IPS DF 6.9 (cell line): ENCODE data around the gene ADGRG4.

Experiments used
- DNase-seq: peaks from one replicate; pipeline ENCODE4 v3.0.0-alpha.2; 2013; ENCODE audit warnings: low read depth, low spot score
- H3K27ac ChIP-seq: one replicate; pipeline ENCODE4 v1.5.1; 2013; ENCODE audit warnings: low read length, control low read depth
- H3K27me3 ChIP-seq: 2 replicates; pipeline ENCODE4 v1.6.1; 2013; ENCODE audit warnings: mild to moderate bottlenecking, low read length; ENCODE audit not compliant: control insufficient read depth, insufficient read depth
- H3K36me3 ChIP-seq: 2 replicates; pipeline ENCODE4 v1.6.1; 2013; ENCODE audit warnings: low read length; ENCODE audit not compliant: control insufficient read depth, insufficient read depth
- H3K4me1 ChIP-seq: 2 replicates; pipeline ENCODE4 v1.6.1; 2013; ENCODE audit warnings: low read length; ENCODE audit not compliant: control insufficient read depth, insufficient read depth
- H3K4me3 ChIP-seq: 2 replicates; pipeline ENCODE4 v1.5.1; 2013; ENCODE audit warnings: mild to moderate bottlenecking, low read length
- H3K9me3 ChIP-seq: 2 replicates; pipeline ENCODE4 v1.6.1; 2013; ENCODE audit warnings: low read length, inconsistent platforms; ENCODE audit not compliant: control insufficient read depth, insufficient read depth
- WGBS: extraction: QIAGEN DNeasy Blood & Tissue Kit; methylation state at CpG from one replicate; pipeline ENCODE4 v1.1.7; 2013; ENCODE audit warnings: mixed read lengths, missing lambda C conversion rate; ENCODE audit not compliant: insufficient read length, insufficient coverage; 5-methylcytosine and 5-hydroxymethylcytosine counted together

Gene ADGRG4

GRCh38 chrX:136325377-136325776, 24.6 kb downstream of the ADGRG4 start:
- Histone ChIP-seq H3K9me3 (no peaks in the 10 kb centered on the region), H3K27ac (no peak overlapping the region), H3K36me3 (no peaks in the 10 kb centered on the region), H3K4me3 (no peak overlapping the region), H3K4me1 (no peaks in the 10 kb centered on the region), H3K27me3 (no peaks in the 10 kb centered on the region)
- DNase-seq: no peak
- WGBS: no CpG with 5 or more reads among the region's 4 CpGs

GRCh38 chrX:136328933-136329332, 28.2 kb downstream of the ADGRG4 start:
- no peaks in the 10 kb centered on the region for H3K9me3 ChIP-seq
- no peak overlapping the region for H3K27ac ChIP-seq
- H3K36me3 ChIP-seq: no peaks in the 10 kb centered on the region
- WGBS: no CpG with 5 or more reads among the region's 2 CpGs
- no peaks in the 10 kb centered on the region for H3K27me3 ChIP-seq
- no peaks in the 10 kb centered on the region for H3K4me1 ChIP-seq
- H3K4me3 ChIP-seq: no peak overlapping the region
- DNase-seq: no peak

GRCh38 chrX:136336623-136337022, 35.9 kb downstream of the ADGRG4 start:
- WGBS: no CpG with 5 or more reads among the region's 1 CpG
- no peaks in the 10 kb centered on the region for H3K27me3 ChIP-seq
- H3K9me3 ChIP-seq: no peaks in the 10 kb centered on the region
- no peak for DNase-seq
- H3K4me3 ChIP-seq: no peak overlapping the region
- no peaks in the 10 kb centered on the region for H3K4me1 ChIP-seq
- no peaks in the 10 kb centered on the region for H3K36me3 ChIP-seq
- no peak overlapping the region for H3K27ac ChIP-seq

- no peak for DNase-seq
- no peak overlapping the region for H3K4me3 ChIP-seq
- H3K27me3 ChIP-seq: no peaks in the 10 kb centered on the region
- H3K36me3 ChIP-seq: no peaks in the 10 kb centered on the region
- no CpG with 5 or more reads among the region's 1 CpG for WGBS
- H3K9me3 ChIP-seq: no peaks in the 10 kb centered on the region
- no peaks in the 10 kb centered on the region for H3K4me1 ChIP-seq
- H3K27ac ChIP-seq: no peak overlapping the region
These were observed 38.9 kb downstream of the ADGRG4 start for GRCh38 chrX:136339702-136340101.

GRCh38 chrX:136344320-136344719, 43.6 kb downstream of the ADGRG4 start:
- Histone ChIP-seq H3K27me3 (no peaks in the 10 kb centered on the region), H3K27ac (no peak overlapping the region)

GRCh38 chrX:136346506-136346905, 45.7 kb downstream of the ADGRG4 start:
- Histone ChIP-seq H3K4me3 (no peak overlapping the region), H3K27ac (no peak overlapping the region), H3K4me1 (no peaks in the 10 kb centered on the region), H3K9me3 (no peaks in the 10 kb centered on the region), H3K27me3 (no peaks in the 10 kb centered on the region), H3K36me3 (no peaks in the 10 kb centered on the region)
- WGBS: no CpG with 5 or more reads among the region's 2 CpGs
- DNase-seq: no peak

More at GRCh38 chrX:136344320-136344719, 43.6 kb downstream of the ADGRG4 start:
- no peaks in the 10 kb centered on the region for H3K36me3 ChIP-seq
- H3K9me3 ChIP-seq: no peaks in the 10 kb centered on the region
- H3K4me1 ChIP-seq: no peaks in the 10 kb centered on the region
- H3K4me3 ChIP-seq: no peak overlapping the region
- no peak for DNase-seq

GRCh38 chrX:136347706-136348105, 46.9 kb downstream of the ADGRG4 start:
- no CpG with 5 or more reads among the region's 1 CpG for WGBS
- Histone ChIP-seq H3K9me3 (no peaks in the 10 kb centered on the region), H3K4me1 (no peaks in the 10 kb centered on the region), H3K27ac (no peak overlapping the region), H3K36me3 (no peaks in the 10 kb centered on the region), H3K27me3 (no peaks in the 10 kb centered on the region), H3K4me3 (no peak overlapping the region)
- DNase-seq: no peak

GRCh38 chrX:136353526-136354093, 52.8 kb downstream of the ADGRG4 start:
- no peak for DNase-seq
- H3K4me3 ChIP-seq: no peak overlapping the region
- H3K27ac ChIP-seq: no peak overlapping the region
- H3K36me3 ChIP-seq: no peaks in the 10 kb centered on the region
- no peaks in the 10 kb centered on the region for H3K9me3 ChIP-seq
- WGBS: no CpG with 5 or more reads among the region's 4 CpGs
- no peaks in the 10 kb centered on the region for H3K27me3 ChIP-seq
- no peaks in the 10 kb centered on the region for H3K4me1 ChIP-seq

GRCh38 chrX:136354201-136354600, 53.4 kb downstream of the ADGRG4 start:
- WGBS: no CpG with 5 or more reads among the region's 4 CpGs
- H3K4me3 ChIP-seq: no peak overlapping the region
- DNase-seq: no peak

GRCh38 chrX:136369377-136369776, 68.6 kb downstream of the ADGRG4 start:
- no CpG with 5 or more reads among the region's 5 CpGs for WGBS
- Histone ChIP-seq H3K27me3 (no peaks in the 10 kb centered on the region), H3K36me3 (no peaks in the 10 kb centered on the region), H3K4me1 (no peaks in the 10 kb centered on the region), H3K4me3 (no peak overlapping the region), H3K27ac (no peak overlapping the region), H3K9me3 (no peaks in the 10 kb centered on the region)
- no peak for DNase-seq

More at GRCh38 chrX:136354201-136354600, 53.4 kb downstream of the ADGRG4 start:
- Histone ChIP-seq H3K27me3 (no peaks in the 10 kb centered on the region), H3K27ac (no peak overlapping the region), H3K36me3 (no peaks in the 10 kb centered on the region), H3K4me1 (no peaks in the 10 kb centered on the region), H3K9me3 (no peaks in the 10 kb centered on the region)

- H3K4me3 ChIP-seq: no peak overlapping the region
- no peak overlapping the region for H3K27ac ChIP-seq
- H3K4me1 ChIP-seq: no peaks in the 10 kb centered on the region
- DNase-seq: no peak
- H3K27me3 ChIP-seq: no peaks in the 10 kb centered on the region
- no peaks in the 10 kb centered on the region for H3K36me3 ChIP-seq
- WGBS: no CpG with 5 or more reads among the region's 5 CpGs
- no peaks in the 10 kb centered on the region for H3K9me3 ChIP-seq
These were observed 76.0 kb downstream of the ADGRG4 start for GRCh38 chrX:136376713-136377112.
